ENCODE measurements around the gene C5.

DNA sequence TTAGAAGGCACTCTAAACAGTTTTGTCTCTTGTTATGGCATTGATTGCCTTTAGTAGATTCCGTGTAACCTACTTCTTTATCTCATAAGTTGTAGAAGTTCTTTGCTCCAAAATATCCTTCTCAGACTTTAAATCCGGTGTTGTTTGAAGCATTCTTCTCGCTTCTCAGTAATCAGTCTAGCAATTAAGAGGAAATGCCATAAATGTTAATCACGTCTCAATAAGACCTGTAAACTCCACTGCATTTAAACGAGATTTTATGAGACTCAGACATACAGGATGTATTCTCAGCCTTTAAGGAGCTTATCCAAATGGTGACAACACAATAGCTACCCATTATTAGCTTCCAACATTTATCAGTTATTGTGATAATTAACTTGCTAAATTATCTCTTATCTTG is 7.7 kb upstream of the C5 start:
- TF ChIP-seq YY1 (IDR thresholded peaks at IDR 0.05; ENCODE audit: extremely low read depth, insufficient replicate concordance, low read depth, low read length) = no peak
- TF ChIP-seq, protein P1, sequence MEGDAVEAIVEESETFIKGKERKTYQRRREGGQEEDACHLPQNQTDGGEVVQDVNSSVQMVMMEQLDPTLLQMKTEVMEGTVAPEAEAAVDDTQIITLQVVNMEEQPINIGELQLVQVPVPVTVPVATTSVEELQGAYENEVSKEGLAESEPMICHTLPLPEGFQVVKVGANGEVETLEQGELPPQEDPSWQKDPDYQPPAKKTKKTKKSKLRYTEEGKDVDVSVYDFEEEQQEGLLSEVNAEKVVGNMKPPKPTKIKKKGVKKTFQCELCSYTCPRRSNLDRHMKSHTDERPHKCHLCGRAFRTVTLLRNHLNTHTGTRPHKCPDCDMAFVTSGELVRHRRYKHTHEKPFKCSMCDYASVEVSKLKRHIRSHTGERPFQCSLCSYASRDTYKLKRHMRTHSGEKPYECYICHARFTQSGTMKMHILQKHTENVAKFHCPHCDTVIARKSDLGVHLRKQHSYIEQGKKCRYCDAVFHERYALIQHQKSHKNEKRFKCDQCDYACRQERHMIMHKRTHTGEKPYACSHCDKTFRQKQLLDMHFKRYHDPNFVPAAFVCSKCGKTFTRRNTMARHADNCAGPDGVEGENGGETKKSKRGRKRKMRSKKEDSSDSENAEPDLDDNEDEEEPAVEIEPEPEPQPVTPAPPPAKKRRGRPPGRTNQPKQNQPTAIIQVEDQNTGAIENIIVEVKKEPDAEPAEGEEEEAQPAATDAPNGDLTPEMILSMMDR (IDR thresholded peaks at IDR 0.05 in 2 of 3, conservative IDR thresholded peaks at IDR 0.05 in 1 of 3; ENCODE audit: borderline replicate concordance in 1 of 3, insufficient read depth in 1 of 3, low read depth in 2 of 3, low read length in 2 of 3) = no peak
- no peak for TF ChIP-seq POLR2A (IDR thresholded peaks at IDR 0.05; ENCODE audit: borderline replicate concordance, extremely low read depth, insufficient read depth, insufficient read length)
- no peak for TF ChIP-seq POLR2AphosphoS5 (IDR thresholded peaks at IDR 0.05; ENCODE audit: low read depth, low read length)
- TF ChIP-seq EZH2phosphoT487 (IDR thresholded peaks at IDR 0.05; ENCODE audit: borderline replicate concordance) = no peak
- TF ChIP-seq, protein P2, sequence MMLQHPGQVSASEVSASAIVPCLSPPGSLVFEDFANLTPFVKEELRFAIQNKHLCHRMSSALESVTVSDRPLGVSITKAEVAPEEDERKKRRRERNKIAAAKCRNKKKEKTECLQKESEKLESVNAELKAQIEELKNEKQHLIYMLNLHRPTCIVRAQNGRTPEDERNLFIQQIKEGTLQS (IDR thresholded peaks at IDR 0.05) = no peak
- TF ChIP-seq RAD21 (IDR thresholded peaks at IDR 0.05; ENCODE audit: low read depth) = no peak
- no peak for TF ChIP-seq EZH2 (IDR thresholded peaks at IDR 0.05)

Measured in HCT116 (cell line).